K562 (cell line): Measurements from ENCODE around the gene RPS27. TPM values are rescaled to one million over a fixed set of nuclear protein-coding genes. Genes with fewer than 3 reads are reported as not detected.

Experiments
- BRD4 ChIP-seq: fragments of 200-600 bp; sonication (generic); IDR thresholded peaks from 2 replicates; pipeline ENCODE4 v1.6.1; 2017; ENCODE audit warnings: inconsistent platforms
- BRF1 ChIP-seq: IDR thresholded peaks from 3 replicates; pipeline ENCODE4 v1.6.1; 2011; ENCODE audit warnings: borderline replicate concordance, mild to moderate bottlenecking; ENCODE audit not compliant: insufficient read length; ENCODE audit errors: extremely low read depth
- CREB3 ChIP-seq: fragments of 450-650 bp; conservative IDR thresholded peaks from 2 replicates; pipeline ENCODE4 v1.6.1; 2016; ENCODE audit warnings: missing genetic modification characterization, low read depth, mild to moderate bottlenecking, missing compliant biosample characterization, moderate library complexity
- DPF2 ChIP-seq: fragments of 450-650 bp; IDR thresholded peaks from 2 replicates; pipeline ENCODE4 v1.6.1; 2016
- EP300 ChIP-seq: IDR thresholded peaks from 2 replicates; pipeline ENCODE4 v1.6.1; 2012; ENCODE audit warnings: low read length, improper control_type of control experiment
- KLF6 ChIP-seq: fragments of 250-450 bp; sonication (Bioruptor Pico); IDR thresholded peaks from 2 replicates; pipeline ENCODE4 v1.4.0; 2020; ENCODE audit warnings: mild to moderate bottlenecking, moderate library complexity, borderline replicate concordance
- MCM3 ChIP-seq: fragments of 450-650 bp; IDR thresholded peaks from 2 replicates; pipeline ENCODE4 v1.6.1; 2016
- MEIS2 ChIP-seq: fragments of 450-650 bp; IDR thresholded peaks from 2 replicates; pipeline ENCODE4 v1.6.1; 2014; ENCODE audit warnings: mild to moderate bottlenecking; ENCODE audit not compliant: partially characterized antibody
- MTA2 ChIP-seq: fragments of 450-650 bp; IDR thresholded peaks from 2 replicates; pipeline ENCODE4 v1.6.1; 2016; ENCODE audit warnings: low read depth
- NCOA2 ChIP-seq, 2 experiments: fragments of 450-650 bp; IDR thresholded peaks; 2 replicates each; pipeline ENCODE4 v1.6.1; 2018; ENCODE audit warnings: mild to moderate bottlenecking in 2 of 2, moderate library complexity in 1 of 2; ENCODE audit not compliant: partially characterized antibody in 2 of 2
- NCOA4 ChIP-seq: fragments of 450-650 bp; IDR thresholded peaks from 2 replicates; pipeline ENCODE4 v1.6.1; 2018; ENCODE audit warnings: mild to moderate bottlenecking; ENCODE audit not compliant: partially characterized antibody
- PPARD ChIP-seq: fragments of 250-450 bp; sonication (Bioruptor Pico); IDR thresholded peaks from 2 replicates; pipeline ENCODE4 v1.8.0; 2022; ENCODE audit warnings: inconsistent platforms, mild to moderate bottlenecking, moderate library complexity
- RBM39 ChIP-seq: fragments of 200-400 bp; formaldehyde crosslinking; optimal IDR thresholded peaks from 2 replicates; pipeline ENCODE3; 2018; ENCODE audit warnings: low read depth, low read length
- RNF219 ChIP-seq: fragments of 250-450 bp; sonication (Bioruptor Pico); IDR thresholded peaks from 2 replicates; pipeline ENCODE4 v1.5.0; 2022; ENCODE audit warnings: mild to moderate bottlenecking
- ZBTB40 ChIP-seq, 2 experiments: fragments of 450-650 bp in 1 of 2; sonication (generic) in 1 of 2; formaldehyde crosslinking in 1 of 2; IDR thresholded peaks; 2 replicates each; pipeline versions ENCODE4 v1.7.1 to v1.9.0; 2016 to 2022; ENCODE audit warnings: inconsistent platforms in 1 of 2, mild to moderate bottlenecking in 1 of 2, missing genetic modification reagents in 1 of 2
- ZNF696 ChIP-seq: fragments of 250-450 bp; sonication (Bioruptor Pico); conservative IDR thresholded peaks from 2 replicates; pipeline ENCODE4 v1.4.0; 2020; ENCODE audit warnings: mild to moderate bottlenecking, moderate library complexity
- polyA plus RNA-seq, 8 experiments: library from polyadenylated mRNA; depleted of rRNA in 4 of 8; stranded (reverse) in 5 of 8; unstranded in 3 of 8; fragments of >200 nt; fragmentation: Nextera tagmentation in 2 of 8; fragmentation: Illumina TruSeq in 1 of 8; extraction: Ambion mirVana in 2 of 8; extraction: Trizol in 1 of 8; gene quantifications; 2 replicates each; pipeline versions ENCODE4 v1.2.1 to v1.2.3, GENCODE V29; 2011 to 2014; ENCODE audit warnings: inconsistent platforms in 1 of 8, missing spikeins in 1 of 8
- total RNA-seq, 7 experiments: library from RNA; depleted of rRNA in 6 of 7; stranded (reverse); fragments of >200 nt in 6 of 7; fragmentation: Illumina TruSeq in 2 of 7; extraction: Trizol in 2 of 7; gene quantifications; 2 replicates each; pipeline versions ENCODE4 v1.2.1 to v1.2.3, GENCODE V29; 2011 to 2021; ENCODE audit warnings: low replicate concordance in 1 of 7

The RPS27 gene
- total and polyA plus RNA-seq, 9 of the 15 experiments (the other 6 are each of a cell fraction or from before 2014, with no cell fraction given): 2,091 to 9,377 (median 6,706) TPM

- TF ChIP-seq RNF219: no peak
- no peak for TF ChIP-seq KLF6 (CRISPR knock-in tag)
- TF ChIP-seq MTA2: no peak
- no peak for TF ChIP-seq PPARD (CRISPR knock-in tag)
- TF ChIP-seq CREB3 (tag): no peak
- no peak for TF ChIP-seq MCM3
- peak; percentile 66 for TF ChIP-seq ZBTB40 (IDR thresholded peaks at IDR 0.05)
- no peak for TF ChIP-seq ZBTB40 (CRISPR knock-in tag; IDR thresholded peaks at IDR 0.05)
- TF ChIP-seq MEIS2: no peak
- TF ChIP-seq ZNF696 (CRISPR knock-in tag): no peak
- no peak for TF ChIP-seq BRF1
- TF ChIP-seq NCOA2 (IDR thresholded peaks at IDR 0.05; ENCODE audit: partially characterized antibody in 2 of 2): no peak
- TF ChIP-seq RBM39: no peak
- TF ChIP-seq DPF2: no peak
- 0 out of 2 replicates have a peak, but pooled peaks have one; percentile 43 for TF ChIP-seq BRD4
- TF ChIP-seq EP300: no peak
- no peak for TF ChIP-seq NCOA4
These were observed 44.6 kb upstream of the RPS27 start (continued) for GRCh38 chr1:153945795-153946621.
